Activated effector memory CD4-positive, alpha-beta T cell treated with Interleukin-2 at 50 U/mL for 16 hours (primary cell): ENCODE results near the gene GRAMD2B.
A peak's percentile ranks its signal among the peaks of the same experiment; 100 is the strongest.
"Not testable (repeated sequence)": the region's sequence is repeated elsewhere in the genome, so short reads cannot be mapped to it uniquely, and the experiment has no call there.

Experiments used
- DNase-seq: peaks from one replicate; pipeline ENCODE4 v3.0.0-alpha.2; 2020

GRAMD2B gene

GRCh38 chr5:126422994-126423788 is at the start of gene GRAMD2B:
TSS of gene GRAMD2B (plus strand) at chr5:126423409. CDS start at chr5:126423607, 198 bp downstream.
- peak; percentile 42 for DNase-seq

- no peak for DNase-seq
Observed at GRCh38 chr5:126374109-126374416, 49.1 kb upstream of the GRAMD2B start.

- no peak for DNase-seq
Observed at GRCh38 chr5:126376443-126376842, 46.8 kb upstream of the GRAMD2B start.

GRCh38 chr5:126377424-126377823 is 45.8 kb upstream of the GRAMD2B start:
- no peak for DNase-seq

GRCh38 chr5:126380316-126380715 is 42.9 kb upstream of the GRAMD2B start:
- not testable (repeated sequence) for DNase-seq

- DNase-seq: no peak
Observed at GRCh38 chr5:126383246-126383645, 40.0 kb upstream of the GRAMD2B start.

- DNase-seq: no peak
Observed at GRCh38 chr5:126383776-126384175, 39.4 kb upstream of the GRAMD2B start.

- no peak for DNase-seq
Observed at GRCh38 chr5:126384985-126385384, 38.2 kb upstream of the GRAMD2B start.

GRCh38 chr5:126385524-126386502 is 37.4 kb upstream of the GRAMD2B start:
- DNase-seq: no peak

- DNase-seq: no peak
Observed at GRCh38 chr5:126389179-126389578, 34.0 kb upstream of the GRAMD2B start.

GRCh38 chr5:126390051-126390450 is 33.2 kb upstream of the GRAMD2B start:
- no peak for DNase-seq

- DNase-seq: no peak
Observed at GRCh38 chr5:126391386-126391785, 31.8 kb upstream of the GRAMD2B start.

- no peak for DNase-seq
Observed at GRCh38 chr5:126394211-126394788, 28.9 kb upstream of the GRAMD2B start.

- DNase-seq: no peak
Observed at GRCh38 chr5:126395198-126395597, 28.0 kb upstream of the GRAMD2B start.

- DNase-seq: no peak
Observed at GRCh38 chr5:126395605-126396004, 27.6 kb upstream of the GRAMD2B start.

GRCh38 chr5:126396721-126397120 is 26.5 kb upstream of the GRAMD2B start:
- not testable (repeated sequence) for DNase-seq

GRCh38 chr5:126398791-126399190 is 24.4 kb upstream of the GRAMD2B start:
- DNase-seq: no peak

- DNase-seq: no peak
Observed at GRCh38 chr5:126400621-126401251, 22.5 kb upstream of the GRAMD2B start.

GRCh38 chr5:126402621-126403555 is 20.3 kb upstream of the GRAMD2B start:
- DNase-seq: no peak

- DNase-seq: no peak
Observed at GRCh38 chr5:126403876-126404275, 19.3 kb upstream of the GRAMD2B start.

- no peak for DNase-seq
Observed at GRCh38 chr5:126410623-126411022, 12.6 kb upstream of the GRAMD2B start.

GRCh38 chr5:126413856-126414255 is 9.4 kb upstream of the GRAMD2B start:
- no peak for DNase-seq
